ENCODE results near the gene DYNC1LI2. TPM values are rescaled to one million over a fixed set of nuclear protein-coding genes. Genes with fewer than 3 reads are reported as not detected.

DYNC1LI2 gene
- total RNA-seq, 2 experiments from 2014 or later, result 48.9 to 62.4 TPM

DNA sequence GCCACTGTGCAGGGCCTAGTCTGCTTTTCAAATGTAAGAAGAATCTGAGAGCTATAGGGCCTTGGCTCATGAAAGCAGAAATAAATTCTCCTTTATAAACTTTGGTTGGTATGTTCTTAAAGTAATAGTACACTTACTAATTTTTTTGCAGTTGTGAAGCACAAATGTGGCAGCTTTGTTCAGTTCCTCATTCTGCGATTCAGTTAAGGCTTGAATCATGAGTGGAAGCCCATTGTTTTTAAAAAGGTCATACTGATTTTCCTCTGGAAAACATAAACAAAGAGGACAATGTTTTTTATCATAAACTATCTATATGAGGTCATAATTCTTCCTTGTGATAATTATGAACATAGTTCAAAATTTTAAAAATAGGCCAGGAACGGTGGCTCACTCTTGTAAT, 23.6 kb upstream of the DYNC1LI2 start:
- Histone ChIP-seq H3K27ac (ENCODE audit: low read depth, low read length, poor library complexity, severe bottlenecking) (no peak overlapping the region), H3K36me3 (ENCODE audit: insufficient read depth, low read length) (no peaks in the 10 kb centered on the region), H2AFZ (ENCODE audit: low read length) (no peak overlapping the region), H3K79me2 (ENCODE audit: insufficient read depth, low read depth, low read length) (no peaks in the 10 kb centered on the region), H3K4me2 (ENCODE audit: low read length) (no peak overlapping the region), H3K9me3 (ENCODE audit: low read length) (no peaks in the 10 kb centered on the region), H4K20me1 (ENCODE audit: insufficient read depth, low read length) (no peaks in the 10 kb centered on the region), H3K4me1 (ENCODE audit: insufficient read depth, low read length, poor library complexity, severe bottlenecking) (peaks cover 13% of the 10 kb centered on the region), H3K9me2 (ENCODE audit: insufficient read depth, low read length) (no peaks in the 10 kb centered on the region), H3K4me3 (ENCODE audit: low read depth, low read length, poor library complexity, severe bottlenecking) (no peak overlapping the region)
- intact Hi-C loops (cut with micrococcal nuclease; ENCODE audit: unreplicated experiment), result no loop called here
- CTCF ChIA-PET (ENCODE audit: unreplicated experiment), result interaction anchor here (0.8 kb wide), 1 partner anchor 24 kb away, joined by 3 read pairs; the partner anchor contains the start of gene DYNC1LI2
- POLR2A ChIA-PET, result interaction anchor here (1.2 kb wide), 1 partner anchor 23 kb away, joined by 3 read pairs; the partner anchor contains the start of gene DYNC1LI2
- DNase-seq (ENCODE audit: low spot score), result no peak
- no TSS peak for BruUV-seq (replicated peaks)
- TF ChIP-seq, protein P1, sequence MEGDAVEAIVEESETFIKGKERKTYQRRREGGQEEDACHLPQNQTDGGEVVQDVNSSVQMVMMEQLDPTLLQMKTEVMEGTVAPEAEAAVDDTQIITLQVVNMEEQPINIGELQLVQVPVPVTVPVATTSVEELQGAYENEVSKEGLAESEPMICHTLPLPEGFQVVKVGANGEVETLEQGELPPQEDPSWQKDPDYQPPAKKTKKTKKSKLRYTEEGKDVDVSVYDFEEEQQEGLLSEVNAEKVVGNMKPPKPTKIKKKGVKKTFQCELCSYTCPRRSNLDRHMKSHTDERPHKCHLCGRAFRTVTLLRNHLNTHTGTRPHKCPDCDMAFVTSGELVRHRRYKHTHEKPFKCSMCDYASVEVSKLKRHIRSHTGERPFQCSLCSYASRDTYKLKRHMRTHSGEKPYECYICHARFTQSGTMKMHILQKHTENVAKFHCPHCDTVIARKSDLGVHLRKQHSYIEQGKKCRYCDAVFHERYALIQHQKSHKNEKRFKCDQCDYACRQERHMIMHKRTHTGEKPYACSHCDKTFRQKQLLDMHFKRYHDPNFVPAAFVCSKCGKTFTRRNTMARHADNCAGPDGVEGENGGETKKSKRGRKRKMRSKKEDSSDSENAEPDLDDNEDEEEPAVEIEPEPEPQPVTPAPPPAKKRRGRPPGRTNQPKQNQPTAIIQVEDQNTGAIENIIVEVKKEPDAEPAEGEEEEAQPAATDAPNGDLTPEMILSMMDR (conservative IDR thresholded peaks at IDR 0.05; ENCODE audit: low read length), result no peak

DNA sequence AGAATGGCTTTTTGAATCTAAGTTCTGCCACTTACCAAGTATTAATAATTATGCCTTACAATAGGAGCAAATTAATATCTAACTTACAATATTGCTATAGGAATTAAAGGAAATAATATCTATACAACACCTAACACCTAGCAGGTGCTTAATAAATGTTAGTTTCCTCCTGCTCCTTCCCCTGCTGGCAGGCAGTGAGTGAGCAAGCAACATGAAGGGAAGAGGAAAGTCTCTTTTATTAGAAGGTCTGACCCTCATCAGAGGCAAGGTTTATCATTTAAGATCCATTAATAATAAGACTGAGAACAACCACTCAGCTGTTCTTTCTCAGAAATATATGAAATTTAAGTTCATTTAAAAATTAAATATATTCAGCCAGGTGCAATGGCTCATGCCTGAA, 6.7 kb upstream of the DYNC1LI2 start:
- no peak for DNase-seq (ENCODE audit: low spot score)

DNA sequence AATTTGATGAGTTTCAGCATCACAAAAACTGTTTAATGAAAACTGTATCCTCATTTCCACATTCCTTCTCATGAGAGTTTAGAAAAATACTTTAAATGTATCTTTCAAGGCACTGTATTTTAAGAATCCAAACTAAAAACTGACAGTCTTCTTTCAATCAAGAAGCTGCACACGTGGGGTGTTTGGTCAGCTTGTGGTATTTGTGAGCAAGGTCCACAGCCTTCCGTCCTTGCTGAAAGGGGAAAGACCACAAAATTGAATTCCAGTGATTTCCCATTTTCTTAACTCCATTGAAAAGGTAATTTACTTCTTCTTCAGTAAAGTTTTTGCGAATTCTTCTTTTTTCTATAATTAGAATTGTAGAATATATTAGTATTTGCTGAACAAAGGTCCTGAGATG, 3.4 kb upstream of the DYNC1LI2 start:
- Histone ChIP-seq H3K4me2 (ENCODE audit: low read length) (no peak overlapping the region), H3K4me1 (ENCODE audit: insufficient read depth, low read length, poor library complexity, severe bottlenecking) (peaks cover 7% of the 10 kb centered on the region), H3K4me3 (ENCODE audit: low read depth, low read length, poor library complexity, severe bottlenecking) (no peak overlapping the region), H3K36me3 (ENCODE audit: insufficient read depth, low read length) (no peaks in the 10 kb centered on the region), H3K27ac (ENCODE audit: low read depth, low read length, poor library complexity, severe bottlenecking) (no peak overlapping the region), H4K20me1 (ENCODE audit: insufficient read depth, low read length) (peaks cover 12% of the 10 kb centered on the region; the same call in 1 of the 2 replicates), H3K9me2 (ENCODE audit: insufficient read depth, low read length) (no peaks in the 10 kb centered on the region), H2AFZ (ENCODE audit: low read length) (no peak overlapping the region), H3K79me2 (ENCODE audit: insufficient read depth, low read depth, low read length) (peaks cover 15% of the 10 kb centered on the region), H3K9me3 (ENCODE audit: low read length) (no peaks in the 10 kb centered on the region)
- ChIA-PET POLR2A (interaction anchor here (0.7 to 1.0 kb wide), 2 partner anchors 15 to 106 kb away, joined by 3 to 12 read pairs; no protein-coding TSS in a partner anchor), CTCF (ENCODE audit: unreplicated experiment) (no interaction called here)
- no TSS peak for BruUV-seq (replicated peaks)
- intact Hi-C loops (cut with micrococcal nuclease; ENCODE audit: unreplicated experiment), result loop anchor here (5.0 kb wide), 1 partner anchor 138 kb away; no protein-coding TSS in a partner anchor
- no peak for DNase-seq (ENCODE audit: low spot score)
- TF ChIP-seq, protein P1 (conservative IDR thresholded peaks at IDR 0.05; ENCODE audit: low read length), result no peak
- no peak for TF ChIP-seq EZH2phosphoT487 (IDR thresholded peaks at IDR 0.05; ENCODE audit: borderline replicate concordance, low read depth, low read length)

More for the DNA sequence above, 6.7 kb upstream of the DYNC1LI2 start:
- no TSS peak for BruUV-seq (replicated peaks)
- Histone ChIP-seq H3K9me3 (ENCODE audit: low read length) (no peaks in the 10 kb centered on the region), H4K20me1 (ENCODE audit: insufficient read depth, low read length) (no peaks in the 10 kb centered on the region), H3K4me2 (ENCODE audit: low read length) (no peak overlapping the region), H3K36me3 (ENCODE audit: insufficient read depth, low read length) (no peaks in the 10 kb centered on the region), H3K4me1 (ENCODE audit: insufficient read depth, low read length, poor library complexity, severe bottlenecking) (no peaks in the 10 kb centered on the region), H3K79me2 (ENCODE audit: insufficient read depth, low read depth, low read length) (no peaks in the 10 kb centered on the region), H3K9me2 (ENCODE audit: insufficient read depth, low read length) (no peaks in the 10 kb centered on the region), H3K4me3 (ENCODE audit: low read depth, low read length, poor library complexity, severe bottlenecking) (no peak overlapping the region), H3K27ac (ENCODE audit: low read depth, low read length, poor library complexity, severe bottlenecking) (no peak overlapping the region), H2AFZ (ENCODE audit: low read length) (no peak overlapping the region)
- intact Hi-C loops (cut with micrococcal nuclease; ENCODE audit: unreplicated experiment), result no loop called here
- CTCF ChIA-PET (ENCODE audit: unreplicated experiment), result no interaction called here
- no peak for TF ChIP-seq EZH2phosphoT487 (IDR thresholded peaks at IDR 0.05; ENCODE audit: borderline replicate concordance, low read depth, low read length)
- TF ChIP-seq, protein P1 (conservative IDR thresholded peaks at IDR 0.05; ENCODE audit: low read length), result 0 out of 2 replicates have a peak, but pooled peaks have one; percentile 22
- POLR2A ChIA-PET, result no interaction called here
